Measurements from ENCODE around the gene NTM.

NTM gene

GRCh38 chr11:132184079-132184478, 813.7 kb downstream of the NTM start:
- no peak overlapping the region for H3K4me3 ChIP-seq (ENCODE audit: low read length)
- TF ChIP-seq CTCF (conservative IDR thresholded peaks at IDR 0.05; ENCODE audit: low read depth, low read length): no peak
- DNase-seq (ENCODE audit: low read depth): no peak

GRCh38 chr11:132185726-132186592, 815.5 kb downstream of the NTM start:
- H3K4me3 ChIP-seq (ENCODE audit: low read length): no peak overlapping the region
- no peak for DNase-seq (ENCODE audit: low read depth)
- no peak for TF ChIP-seq CTCF (conservative IDR thresholded peaks at IDR 0.05; ENCODE audit: low read depth, low read length)

- TF ChIP-seq CTCF (conservative IDR thresholded peaks at IDR 0.05; ENCODE audit: low read depth, low read length): peak; percentile 44
- H3K4me3 ChIP-seq (ENCODE audit: low read length): no peak overlapping the region
- no peak for DNase-seq (ENCODE audit: low read depth)
Observed at GRCh38 chr11:132186699-132187098, 816.3 kb downstream of the NTM start.

DNA sequence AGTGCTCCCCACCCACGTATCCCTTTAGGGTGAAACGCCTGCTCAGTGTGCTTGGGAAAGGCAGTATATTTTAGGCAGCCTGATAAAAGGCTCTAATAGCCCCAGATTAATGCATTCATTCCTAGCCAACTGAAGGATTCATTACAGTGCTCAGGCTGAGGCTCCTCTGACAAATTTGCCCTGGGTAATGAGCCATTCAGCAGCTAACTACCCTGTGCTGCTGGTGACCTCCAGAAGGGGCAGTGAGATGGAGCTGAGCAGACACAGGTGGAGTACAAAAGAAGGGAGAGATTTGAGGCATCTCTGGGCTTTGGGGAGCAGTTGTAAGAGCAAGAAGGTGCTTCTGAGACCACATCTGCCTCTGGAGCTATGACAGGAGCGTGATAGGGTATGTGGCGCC, 817.0 kb downstream of the NTM start:
- DNase-seq (ENCODE audit: low read depth): no peak
- H3K4me3 ChIP-seq (ENCODE audit: low read length): no peak overlapping the region
- no peak for TF ChIP-seq CTCF (conservative IDR thresholded peaks at IDR 0.05; ENCODE audit: low read depth, low read length)

- DNase-seq (ENCODE audit: low read depth): no peak
- no peak overlapping the region for H3K4me3 ChIP-seq (ENCODE audit: low read length)
- no peak for TF ChIP-seq CTCF (conservative IDR thresholded peaks at IDR 0.05; ENCODE audit: low read depth, low read length)
Observed at GRCh38 chr11:132187814-132188213, 817.4 kb downstream of the NTM start.

GRCh38 chr11:132196928-132197327, 826.5 kb downstream of the NTM start:
- H3K4me3 ChIP-seq (ENCODE audit: low read length): no peak overlapping the region
- no peak for DNase-seq (ENCODE audit: low read depth)
- no peak for TF ChIP-seq CTCF (conservative IDR thresholded peaks at IDR 0.05; ENCODE audit: low read depth, low read length)

GRCh38 chr11:132200353-132200936, 830.0 kb downstream of the NTM start:
- peak; percentile 22 for DNase-seq (ENCODE audit: low read depth)
- no peak for TF ChIP-seq CTCF (conservative IDR thresholded peaks at IDR 0.05; ENCODE audit: low read depth, low read length)
- no peak overlapping the region for H3K4me3 ChIP-seq (ENCODE audit: low read length)
